GM19025 (cell line): ENCODE measurements around the gene LEF1.
A peak's percentile ranks its signal among the peaks of the same experiment; 100 is the strongest.

ENCODE experiments used
- ATAC-seq: cut with Tn5 transposase; IDR thresholded peaks from one replicate; pipeline ENCODE4 v1.9.1; 2021; ENCODE audit warnings: mild to moderate bottlenecking, low read depth, moderate library complexity; ENCODE audit not compliant: unreplicated experiment

The LEF1 gene

GRCh38 chr4:108152980-108153379 is 15.8 kb downstream of the LEF1 start:
- no peak for ATAC-seq

GRCh38 chr4:108149588-108150380 is 18.9 kb downstream of the LEF1 start:
- ATAC-seq = no peak

- no peak for ATAC-seq
Measured at GRCh38 chr4:108148316-108148715, 20.4 kb downstream of the LEF1 start.

GRCh38 chr4:108146819-108147218 is 21.9 kb downstream of the LEF1 start:
- no peak for ATAC-seq

GRCh38 chr4:108146336-108146735 is 22.4 kb downstream of the LEF1 start:
- ATAC-seq = no peak

- no peak for ATAC-seq
Measured at GRCh38 chr4:108144451-108144850, 24.3 kb downstream of the LEF1 start.

GRCh38 chr4:108143515-108143914 is 25.2 kb downstream of the LEF1 start:
- ATAC-seq = no peak

GRCh38 chr4:108142870-108143269 is 25.9 kb downstream of the LEF1 start:
- no peak for ATAC-seq

GRCh38 chr4:108141213-108141950 is 27.4 kb downstream of the LEF1 start:
- ATAC-seq = no peak

GRCh38 chr4:108140328-108140727 is 28.4 kb downstream of the LEF1 start:
- no peak for ATAC-seq

GRCh38 chr4:108139089-108139488 is 29.6 kb downstream of the LEF1 start:
- ATAC-seq = peak; percentile 49

- no peak for ATAC-seq
Measured at GRCh38 chr4:108135549-108136209, 33.1 kb downstream of the LEF1 start.

GRCh38 chr4:108130955-108131354 is 37.8 kb downstream of the LEF1 start:
- ATAC-seq = no peak

GRCh38 chr4:108129196-108129595 is 39.5 kb downstream of the LEF1 start:
- ATAC-seq = no peak

- no peak for ATAC-seq
Measured at GRCh38 chr4:108126806-108127205, 41.9 kb downstream of the LEF1 start.

- no peak for ATAC-seq
Measured at GRCh38 chr4:108120789-108121188, 47.9 kb downstream of the LEF1 start.

- ATAC-seq = no peak
Measured at GRCh38 chr4:108119199-108119800, 49.4 kb downstream of the LEF1 start.

GRCh38 chr4:108118505-108118904 is 50.2 kb downstream of the LEF1 start:
- ATAC-seq = peak; percentile 91

- ATAC-seq = no peak
Measured at GRCh38 chr4:108117418-108118182, 51.1 kb downstream of the LEF1 start.
